GM12878 (cell line): ENCODE measurements around the gene SOCS6. TPM values are rescaled to one million over a fixed set of nuclear protein-coding genes. Genes with fewer than 3 reads are reported as not detected.

Experiments used
- ATAC-seq: fragments of 200-7000 bp; cut with Tn5 transposase; 3 replicates; pipeline ENCODE4 v1.9.1; 2020; ENCODE audit warnings: mild to moderate bottlenecking, moderate library complexity
- BruUV-seq: library from RNA; stranded (reverse); fragments of 400-500 nt; replicated peaks from 2 replicates; lab custom pipeline; 2021; lab: Mats Ljungman, UMichigan
- CTCF ChIA-PET: fragments of 300-600 bp; sonication (Branson Sonifier 250); formaldehyde crosslinking; extraction: SDS; loops from one replicate; lab custom pipeline; 2021; ENCODE audit warnings: inconsistent platforms; lab: Yijun Ruan, JAX
- POLR2A ChIA-PET: fragments of 350-600 bp; formaldehyde crosslinking; extraction: SDS; loops from one replicate; lab custom pipeline; 2021; ENCODE audit warnings: inconsistent platforms; lab: Charles Lee
- RAD21 ChIA-PET: fragments of 300-600 bp; sonication (Branson Sonifier 250); formaldehyde crosslinking; loops from one replicate; lab custom pipeline; 2023; ENCODE audit warnings: antibody characterized with exemption; ENCODE audit not compliant: unreplicated experiment; lab: Charles Lee
- SMC1A ChIA-PET: fragments of 300-600 bp; sonication (Branson Sonifier 250); formaldehyde crosslinking; loops from one replicate; lab custom pipeline; 2023; ENCODE audit not compliant: unreplicated experiment, uncharacterized antibody; lab: Charles Lee
- DNase-seq: peaks from one replicate; pipeline ENCODE4 v3.0.0-alpha.2; 2011; ENCODE audit warnings: low read depth, low spot score
- FAIRE-seq: peaks from 3 replicates; lab custom pipeline; 2011; peaks lifted over from hg19 to GRCh38; lab: Jason Lieb, UNC
- H2AFZ ChIP-seq: 2 replicates; pipeline ENCODE4 v1.6.0; 2011; ENCODE audit warnings: low read depth, low read length, control low read depth; ENCODE audit not compliant: control insufficient read depth
- H3K27ac ChIP-seq: 2 replicates; pipeline ENCODE4 v1.5.1; 2011; ENCODE audit warnings: control low read depth; ENCODE audit not compliant: control insufficient read depth, insufficient read depth
- H3K27me3 ChIP-seq, 2 experiments: replicated peaks in 1 of 2; 2 replicates each; pipeline versions ENCODE4 v1.6.0 to v1.6.1; 2011; ENCODE audit warnings: low read length in 1 of 2; ENCODE audit not compliant: control insufficient read depth in 2 of 2, insufficient read depth in 2 of 2
- H3K36me3 ChIP-seq, 2 experiments: 2 replicates each; pipeline ENCODE4 v1.5.1; 2011; ENCODE audit warnings: low read length in 1 of 2; ENCODE audit not compliant: control insufficient read depth in 2 of 2, insufficient read depth in 2 of 2
- H3K4me1 ChIP-seq: 2 replicates; pipeline ENCODE4 v1.6.1; 2011; ENCODE audit warnings: mild to moderate bottlenecking, low read length, moderate library complexity, mixed read lengths; ENCODE audit not compliant: control insufficient read depth, insufficient read depth
- H3K4me2 ChIP-seq: 2 replicates; pipeline ENCODE4 v1.6.0; 2011; ENCODE audit warnings: control low read depth; ENCODE audit not compliant: control insufficient read depth, insufficient read depth
- H3K4me3 ChIP-seq: fragments of 200-600 bp; sonication (generic); 2 replicates; pipeline ENCODE4 v1.5.1; 2016
- H3K79me2 ChIP-seq: 2 replicates; pipeline ENCODE4 v1.6.0; 2011; ENCODE audit warnings: low read length; ENCODE audit not compliant: control insufficient read depth, insufficient read depth
- H3K9ac ChIP-seq: 2 replicates; pipeline ENCODE4 v1.8.0; 2011; ENCODE audit warnings: low read length, control low read depth, mixed read lengths; ENCODE audit not compliant: control insufficient read depth, insufficient read depth
- H3K9me3 ChIP-seq: replicated peaks from 3 replicates; pipeline ENCODE4 v1.5.1; 2011; ENCODE audit warnings: mild to moderate bottlenecking, low read length; ENCODE audit not compliant: control insufficient read depth, insufficient read depth
- H4K20me1 ChIP-seq: 2 replicates; pipeline ENCODE4 v1.6.0; 2011; ENCODE audit not compliant: control insufficient read depth, insufficient read depth
- ASH2L ChIP-seq: fragments of 300-600, 200-600 bp; sonication (generic); IDR thresholded peaks from 2 replicates; pipeline ENCODE4 v1.6.1; 2017; ENCODE audit warnings: low read depth, mild to moderate bottlenecking, borderline replicate concordance
- CEBPB ChIP-seq, 2 experiments: fragments of 150-350 bp in 1 of 2; IDR thresholded peaks; 2 replicates each; pipeline ENCODE4 v1.6.1; 2012 to 2014; ENCODE audit warnings: low read depth in 2 of 2, low read length in 2 of 2, borderline replicate concordance in 1 of 2, inconsistent platforms in 1 of 2
- CHD2 ChIP-seq: IDR thresholded peaks from 2 replicates; pipeline ENCODE4 v1.6.1; 2011; ENCODE audit warnings: low read depth, low read length, improper control_type of control experiment, borderline replicate concordance
- CREB1 ChIP-seq: IDR thresholded peaks from 2 replicates; pipeline ENCODE4 v1.6.1; 2012; ENCODE audit warnings: low read depth, mild to moderate bottlenecking, inconsistent platforms
- DPF2 ChIP-seq: fragments of 450-650 bp; IDR thresholded peaks from 2 replicates; pipeline ENCODE4 v1.6.1; 2017; ENCODE audit warnings: mild to moderate bottlenecking
- E4F1 ChIP-seq: fragments of 450-650 bp; IDR thresholded peaks from 2 replicates; pipeline ENCODE4 v1.6.1; 2018; ENCODE audit warnings: borderline replicate concordance, mild to moderate bottlenecking; ENCODE audit not compliant: partially characterized antibody
- HSF1 ChIP-seq: fragments of 150-350 bp; IDR thresholded peaks from 2 replicates; pipeline ENCODE4 v1.6.1; 2014; ENCODE audit warnings: mild to moderate bottlenecking, low read depth, low read length
- LARP7 ChIP-seq: fragments of 450-650 bp; IDR thresholded peaks from 2 replicates; pipeline ENCODE4 v1.6.1; 2017; ENCODE audit warnings: mild to moderate bottlenecking
- MEF2A ChIP-seq: IDR thresholded peaks from 2 replicates; pipeline ENCODE4 v1.6.1; 2011; ENCODE audit warnings: low read depth, mild to moderate bottlenecking, low read length, moderate library complexity; ENCODE audit not compliant: insufficient read depth
- MEF2B ChIP-seq: fragments of 450-650 bp; IDR thresholded peaks from 2 replicates; pipeline ENCODE4 v1.6.1; 2018; ENCODE audit warnings: mild to moderate bottlenecking, moderate library complexity; ENCODE audit not compliant: partially characterized antibody, poor library complexity, severe bottlenecking
- SUPT20H ChIP-seq: IDR thresholded peaks from 2 replicates; pipeline ENCODE4 v1.6.1; 2011; ENCODE audit warnings: low read depth, mild to moderate bottlenecking, low read length, moderate library complexity, borderline replicate concordance; ENCODE audit not compliant: control insufficient read depth
- in situ Hi-C: fragments of 300-500 bp; cut with MboI; formaldehyde crosslinking; loops from 9 replicates; pipeline ENCODE4 v1.14.3; 2018; ENCODE audit warnings: mixed read lengths
- intact Hi-C: fragments of 100-400 bp; cut with micrococcal nuclease; formaldehyde crosslinking; loops from one replicate; pipeline ENCODE4 v1.14.2; 2022; ENCODE audit not compliant: unreplicated experiment
- polyA plus RNA-seq, 11 experiments: library from polyadenylated mRNA; depleted of rRNA in 4 of 11; unstranded in 6 of 11; stranded (reverse) in 5 of 11; fragments of >200 nt; fragmentation: Nextera tagmentation in 4 of 11; fragmentation: Illumina TruSeq in 1 of 11; extraction: Ambion mirVana in 4 of 11; extraction: Trizol in 1 of 11; gene quantifications; 1 replicate in 1 of 11; 2 replicates in 10 of 11; pipeline versions ENCODE4 v1.2.1 to v1.2.3, GENCODE V29; 2011 to 2016; ENCODE audit warnings: inconsistent platforms in 2 of 11, missing spikeins in 2 of 11, low read depth in 1 of 11
- total RNA-seq, 4 experiments: library from RNA; depleted of rRNA in 3 of 4; stranded (reverse); fragments of >200 nt in 3 of 4; fragmentation: Illumina TruSeq in 1 of 4; extraction: Trizol in 1 of 4; gene quantifications; 2 replicates each; pipeline versions ENCODE4 v1.2.1 to v1.2.3, GENCODE V29; 2013 to 2021

Gene SOCS6
- total and polyA plus RNA-seq, 10 of the 15 experiments (the other 5 are each of a cell fraction or from before 2014, with no cell fraction given): 1.6 to 6.1 (median 4.1) TPM

DNA sequence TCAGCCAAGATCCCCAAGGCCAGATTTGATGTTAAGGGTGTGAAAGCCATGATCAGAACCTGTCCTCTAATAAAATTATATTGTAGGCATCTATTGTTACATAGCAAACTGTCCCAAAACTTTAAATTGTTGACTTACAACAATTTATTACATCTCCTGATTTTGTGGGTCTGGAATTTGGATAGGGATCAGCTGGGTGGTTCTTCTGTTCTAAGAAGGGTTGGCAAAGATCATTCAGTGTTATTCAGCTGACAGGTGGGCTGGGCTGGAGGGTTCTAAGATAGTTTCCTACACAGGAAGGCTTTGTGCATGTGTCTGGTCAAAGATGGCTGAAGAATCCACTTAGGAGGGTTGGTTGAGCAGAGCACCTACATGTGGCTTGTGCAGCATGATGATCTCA, 50.0 kb downstream of the SOCS6 start:
- no peaks in the 10 kb centered on the region; a peak in 1 of 4 replicates for H3K27me3 ChIP-seq
- H2AFZ ChIP-seq: no peak overlapping the region
- no peaks in the 10 kb centered on the region for H3K4me1 ChIP-seq
- no peak overlapping the region for H3K27ac ChIP-seq
- DNase-seq (no peak), FAIRE-seq (no peak), ATAC-seq (no peak)
- ChIA-PET SMC1A (no interaction called here), POLR2A (no interaction called here), CTCF (interaction anchor here (0.6 kb wide), 1 partner anchor 487 kb away, joined by 3 read pairs; no protein-coding TSS in a partner anchor), RAD21 (no interaction called here)
- no peaks in the 10 kb centered on the region for H4K20me1 ChIP-seq
- H3K79me2 ChIP-seq: no peaks in the 10 kb centered on the region
- H3K4me3 ChIP-seq: no peak overlapping the region
- intact Hi-C loops (no loop called here), in situ Hi-C loops (no loop called here)
- TF ChIP-seq CHD2 (no peak), SUPT20H (no peak), CEBPB (IDR thresholded peaks at IDR 0.05; ENCODE audit: borderline replicate concordance in 1 of 2, low read depth in 2 of 2, low read length in 2 of 2) (no peak), E4F1 (no peak), HSF1 (no peak), LARP7 (no peak), DPF2 (no peak), CREB1 (no peak), MEF2A (no peak), ASH2L (no peak), MEF2B (no peak)
- no peaks in the 10 kb centered on the region for H3K36me3 ChIP-seq
- no peak overlapping the region for H3K4me2 ChIP-seq
- H3K9me3 ChIP-seq: 0 out of 3 replicates have a peak, but pooled peaks cover 2% of the 10 kb centered on the region
- H3K9ac ChIP-seq: no peak overlapping the region
- no TSS peak for BruUV-seq
